Hepatic stellate cell (primary cell): Measurements from ENCODE around the gene BNIP5.

Experiments
- DNase-seq: peaks from one replicate; pipeline ENCODE4 v3.0.0; 2011; ENCODE audit warnings: low spot score

The BNIP5 gene

GRCh38 chr6:36296240-36296639 is 40.4 kb downstream of the BNIP5 start:
- peak; percentile 25 for DNase-seq

- DNase-seq, result no peak
Measured at GRCh38 chr6:36292170-36292569, 44.5 kb downstream of the BNIP5 start.

- no peak for DNase-seq
Measured at GRCh38 chr6:36290668-36291620, 45.7 kb downstream of the BNIP5 start.

GRCh38 chr6:36289281-36289878 is 47.3 kb downstream of the BNIP5 start:
- DNase-seq, result no peak

GRCh38 chr6:36286858-36287257 is 49.8 kb downstream of the BNIP5 start:
- no peak for DNase-seq

GRCh38 chr6:36285797-36286196 is 50.9 kb downstream of the BNIP5 start:
- no peak for DNase-seq

- no peak for DNase-seq
Measured at GRCh38 chr6:36285187-36285671, 51.5 kb downstream of the BNIP5 start.

GRCh38 chr6:36284359-36284758 is 52.3 kb downstream of the BNIP5 start:
- DNase-seq, result no peak

GRCh38 chr6:36283608-36284007 is 53.1 kb downstream of the BNIP5 start:
- DNase-seq, result no peak

- no peak for DNase-seq
Measured at GRCh38 chr6:36280983-36281382, 55.7 kb downstream of the BNIP5 start.

- DNase-seq, result no peak
Measured at GRCh38 chr6:36280467-36280866, 56.2 kb downstream of the BNIP5 start.

GRCh38 chr6:36277946-36278470 is 58.7 kb downstream of the BNIP5 start:
- DNase-seq, result no peak

- DNase-seq, result no peak
Measured at GRCh38 chr6:36276581-36277536, 59.8 kb downstream of the BNIP5 start.

- DNase-seq, result no peak
Measured at GRCh38 chr6:36273802-36274514, 62.7 kb downstream of the BNIP5 start.

- no peak for DNase-seq
Measured at GRCh38 chr6:36273067-36273466, 63.6 kb downstream of the BNIP5 start.

GRCh38 chr6:36272234-36272633 is 64.5 kb downstream of the BNIP5 start:
- no peak for DNase-seq

- DNase-seq, result no peak
Measured at GRCh38 chr6:36269834-36270705, 66.6 kb downstream of the BNIP5 start, which contains the start of gene PNPLA1. Gene PNPLA1, plus strand, starts transcription at chr6:36270060. Its CDS starts 400 bp downstream, at chr6:36270460.

GRCh38 chr6:36268478-36269275 is 68.0 kb downstream of the BNIP5 start:
- DNase-seq, result peak; percentile 35
